Endothelial cell of umbilical vein (primary cell): ENCODE results near the gene ATP1A3. TPM values are rescaled to one million over a fixed set of nuclear protein-coding genes. Genes with fewer than 3 reads are reported as not detected.

Experiments
- BruUV-seq: library from RNA; stranded (reverse); fragments of 400-500 nt; replicated peaks from 2 replicates; lab custom pipeline; 2021; lab: Mats Ljungman, UMichigan
- CTCF ChIA-PET: fragments of 300-600, 350-600 bp; sonication (Branson Sonifier 250); formaldehyde crosslinking; loops from one replicate; lab custom pipeline; 2021; ENCODE audit warnings: antibody characterized with exemption, inconsistent platforms; lab: Charles Lee
- POLR2A ChIA-PET: fragments of 300-600, 350-600 bp; sonication (Branson Sonifier 250); formaldehyde crosslinking; loops from one replicate; lab custom pipeline; 2021; ENCODE audit warnings: antibody characterized with exemption, inconsistent platforms; lab: Charles Lee
- DNase-seq: peaks from one replicate; pipeline ENCODE4 v3.0.0-alpha.2; 2011; ENCODE audit warnings: low read depth, low spot score
- FAIRE-seq: peaks from 2 replicates; lab custom pipeline; 2011; peaks lifted over from hg19 to GRCh38; lab: Jason Lieb, UNC
- H2AFZ ChIP-seq: 2 replicates; pipeline ENCODE4 v1.6.0; 2012; ENCODE audit warnings: low read depth, low read length, control low read depth, inconsistent platforms
- H3K27ac ChIP-seq: 2 replicates; pipeline ENCODE4 v1.5.1; 2011; ENCODE audit warnings: low read depth, mild to moderate bottlenecking, control low read depth, low read length, moderate library complexity; ENCODE audit not compliant: insufficient read depth
- H3K27me3 ChIP-seq, 2 experiments: 2 replicates each; pipeline versions ENCODE4 v1.6.0 to v1.6.1; 2011; ENCODE audit warnings: low read length in 2 of 2, mixed read lengths in 1 of 2; ENCODE audit not compliant: control insufficient read depth in 2 of 2, insufficient read depth in 2 of 2
- H3K36me3 ChIP-seq, 2 experiments: 2 replicates in 1 of 2; 3 replicates in 1 of 2; pipeline ENCODE4 v1.5.1; 2011; ENCODE audit warnings: low read length in 2 of 2, mild to moderate bottlenecking in 1 of 2, moderate library complexity in 1 of 2; ENCODE audit not compliant: control insufficient read depth in 2 of 2, insufficient read depth in 2 of 2; ENCODE audit errors: extremely low read depth in 1 of 2
- H3K4me1 ChIP-seq: 3 replicates; pipeline ENCODE4 v1.5.1; 2011; ENCODE audit warnings: mild to moderate bottlenecking, low read length; ENCODE audit not compliant: control insufficient read depth, insufficient read depth; ENCODE audit errors: extremely low read depth
- H3K4me2 ChIP-seq: 2 replicates; pipeline ENCODE4 v1.6.1; 2011; ENCODE audit warnings: low read length, control low read depth, mixed read lengths; ENCODE audit not compliant: insufficient read depth
- H3K4me3 ChIP-seq, 3 experiments: fragments of 200-600 bp in 1 of 3; sonication (generic), shearing (Covaris generic) in 1 of 3; replicated peaks in 1 of 3; 2 replicates each; pipeline ENCODE4 v1.5.1; 2011 to 2016; ENCODE audit warnings: control low read depth in 3 of 3, low read length in 3 of 3, mild to moderate bottlenecking in 2 of 3, inconsistent platforms in 1 of 3, low read depth in 1 of 3, moderate library complexity in 1 of 3; ENCODE audit not compliant: insufficient read depth in 1 of 3
- H3K79me2 ChIP-seq: 2 replicates; pipeline ENCODE4 v1.6.0; 2012; ENCODE audit warnings: low read length, inconsistent platforms; ENCODE audit not compliant: control insufficient read depth, insufficient read depth
- H3K9ac ChIP-seq: replicated peaks from 2 replicates; pipeline ENCODE3; 2011; ENCODE audit warnings: low read length, control low read depth; ENCODE audit not compliant: insufficient read depth; ENCODE audit errors: extremely low read depth
- H3K9me1 ChIP-seq: replicated peaks from 3 replicates; pipeline ENCODE4 v1.6.0; 2011; ENCODE audit warnings: mild to moderate bottlenecking, low read length; ENCODE audit not compliant: control insufficient read depth, insufficient read depth; ENCODE audit errors: extremely low read depth
- H3K9me3 ChIP-seq: replicated peaks from 2 replicates; pipeline ENCODE4 v1.5.1; 2012; ENCODE audit warnings: low read length, inconsistent platforms; ENCODE audit not compliant: control insufficient read depth, insufficient read depth
- H4K20me1 ChIP-seq: replicated peaks from 2 replicates; pipeline ENCODE3; 2011; ENCODE audit warnings: mild to moderate bottlenecking, low read length; ENCODE audit not compliant: control insufficient read depth, insufficient read depth; ENCODE audit errors: extremely low read depth
- CTCF ChIP-seq, 2 donors: IDR thresholded peaks; 1 replicate in 1 of 2; 2 replicates in 1 of 2; pipeline ENCODE4 v1.5.1; 2011; ENCODE audit warnings: low read length in 2 of 2, mild to moderate bottlenecking in 2 of 2, moderate library complexity in 2 of 2, control low read depth in 1 of 2, inconsistent platforms in 1 of 2, low read depth in 1 of 2; ENCODE audit not compliant: insufficient read depth in 1 of 2; ENCODE audit errors: extremely low read depth in 1 of 2
- EZH2 ChIP-seq: IDR thresholded peaks from 2 replicates; pipeline ENCODE4 v1.6.1; 2012; ENCODE audit warnings: borderline replicate concordance, low read depth, mild to moderate bottlenecking, moderate library complexity, low read length, inconsistent platforms; ENCODE audit not compliant: severe bottlenecking
- MAX ChIP-seq: IDR thresholded peaks from 2 replicates; pipeline ENCODE4 v1.6.1; 2011; ENCODE audit not compliant: insufficient read depth, insufficient read length
- dilution Hi-C: fragments of 300-500 bp; cut with MboI; formaldehyde crosslinking; loops from one replicate; pipeline ENCODE4 v1.15.0; 2019; ENCODE audit warnings: low sequenced_read_pairs; ENCODE audit not compliant: extremely low pct_ligation_motif_present
- intact Hi-C: fragments of 100-400 bp; cut with micrococcal nuclease; formaldehyde crosslinking; loops from one replicate; pipeline ENCODE4 v1.10.0; 2022
- polyA plus RNA-seq, 4 experiments: library from polyadenylated mRNA; depleted of rRNA in 3 of 4; stranded (reverse) in 3 of 4; unstranded in 1 of 4; fragments of >200 nt; gene quantifications; 2 replicates each; pipeline versions ENCODE4 v1.2.1 to v1.2.3, GENCODE V29; 2011 to 2012; ENCODE audit warnings: missing spikeins in 1 of 4
- total RNA-seq: library from RNA; stranded (reverse); gene quantifications from 2 replicates; pipeline ENCODE4 v1.2.3, GENCODE V29; 2021

The ATP1A3 gene
- total and polyA plus RNA-seq, 2 donors (not counting 3 experiments of a cell fraction or from before 2014, with no cell fraction given): 0.40 TPM; not detected in 1

GRCh38 chr19:41998246-41999020 lies 4.4 kb upstream of the ATP1A3 start:
- DNase-seq: no peak
- no peak for FAIRE-seq
- Histone ChIP-seq H3K9ac (no peak overlapping the region), H4K20me1 (no peaks in the 10 kb centered on the region), H2AFZ (no peak overlapping the region), H3K27ac (no peak overlapping the region), H3K4me1 (no peaks in the 10 kb centered on the region), H3K79me2 (no peaks in the 10 kb centered on the region), H3K4me2 (no peak overlapping the region), H3K27me3 (peaks cover 19 to 30% of the 10 kb centered on the region in 2 experiments), H3K4me3 (no peak overlapping the region), H3K36me3 (no peaks in the 10 kb centered on the region), H3K9me1 (no peaks in the 10 kb centered on the region), H3K9me3 (no peaks in the 10 kb centered on the region)
- TF ChIP-seq MAX (no peak), CTCF (IDR thresholded peaks at IDR 0.05; ENCODE audit: extremely low read depth in 1 of 2, insufficient read depth in 1 of 2, low read depth in 1 of 2, low read length in 2 of 2) (peak; percentile 72 to 82), EZH2 (peak; percentile 71)
- ChIA-PET CTCF (interaction anchor here (0.5 to 2.0 kb wide), 2 partner anchors 36 to 1096 kb away, joined by 3 to 9 read pairs; no protein-coding TSS in a partner anchor), POLR2A (no interaction called here)
- dilution Hi-C loops: no loop called here
- intact Hi-C loops: loop anchor here (1.0 kb wide), 1 partner anchor 94 kb away; no protein-coding TSS in a partner anchor
- no TSS peak for BruUV-seq
